Testis (tissue), 3 donors: ENCODE measurements around the gene POLN. TPM values are rescaled to one million over a fixed set of nuclear protein-coding genes. Genes with fewer than 3 reads are reported as not detected.

Experiments used
- DNase-seq: peaks from one replicate; pipeline ENCODE4 v3.0.0-alpha.2; 2019
- H3K27ac ChIP-seq, 2 donors: fragments of 200-600 bp; sonication (generic); one replicate each; pipeline ENCODE4 v1.5.1; 2019
- H3K27me3 ChIP-seq: fragments of 200-600 bp; sonication (generic); one replicate; pipeline ENCODE4 v1.5.1; 2019
- H3K36me3 ChIP-seq: fragments of 200-600 bp; sonication (generic); one replicate; pipeline ENCODE4 v1.5.1; 2017; ENCODE audit warnings: low read depth; ENCODE audit errors: missing control alignments
- H3K4me1 ChIP-seq: fragments of 200-600 bp; sonication (generic); one replicate; pipeline ENCODE4 v1.5.1; 2019
- H3K4me3 ChIP-seq, 2 donors: fragments of 200-600 bp; sonication (generic); one replicate each; pipeline ENCODE4 v1.5.1; 2017 to 2019
- H3K9me3 ChIP-seq: fragments of 200-600 bp; sonication (generic); one replicate; pipeline ENCODE4 v1.5.1; 2017
- CTCF ChIP-seq, 3 experiments: fragments of 450-650 bp in 2 of 3; fragments of 200-600 bp in 1 of 3; sonication (generic) in 1 of 3; IDR thresholded peaks; one replicate each; pipeline ENCODE4 v1.5.1; 2016 to 2019; ENCODE audit warnings: antibody characterized with exemption in 3 of 3, mild to moderate bottlenecking in 2 of 3, moderate library complexity in 1 of 3
- POLR2A ChIP-seq: fragments of 450-650 bp; IDR thresholded peaks from one replicate; pipeline ENCODE4 v1.6.1; 2017; ENCODE audit warnings: antibody characterized with exemption, mild to moderate bottlenecking, moderate library complexity
- WGBS, 2 donors: methylation state at CpG; one replicate each; pipeline ENCODE4 v1.1.5; 2018; 5-methylcytosine and 5-hydroxymethylcytosine counted together
- intact Hi-C: fragments of 100-400 bp; cut with DNase I; formaldehyde crosslinking; loops from one replicate; pipeline ENCODE4 v1.15.1; 2023; ENCODE audit warnings: low total_unique reads
- polyA plus RNA-seq: library from polyadenylated mRNA; stranded (reverse); fragments of 350-450 nt; fragmentation: Illumina TruSeq; extraction: RNeasy Lipid Tissue Mini Kit (QIAGEN cat#74804); gene quantifications from one replicate; pipeline ENCODE4 v1.2.3, GENCODE V29; 2014; ENCODE audit warnings: low read depth, low replicate concordance; ENCODE audit not compliant: insufficient read depth
- total RNA-seq, 2 donors: library from RNA; depleted of rRNA; stranded (reverse); fragments of >200 nt; gene quantifications; one replicate each; pipeline ENCODE4 v1.2.3, GENCODE V29; 2016

The POLN gene
- total and polyA plus RNA-seq, 3 donors from 2014 or later: 12.2 to 23.7 (median 22.9) TPM

GRCh38 chr4:2077537-2078460 is 164.1 kb downstream of the POLN start:
- peaks cover 19% of the 10 kb centered on the region for H3K4me1 ChIP-seq
- no peak overlapping the region for H3K4me3 ChIP-seq
- intact Hi-C loops: no loop called here
- DNase-seq: no peak
- H3K27me3 ChIP-seq: no peaks in the 10 kb centered on the region
- WGBS, 2 donors: 91% methylated on average over 11 to 16 of the region's 17 CpGs
- H3K9me3 ChIP-seq: no peaks in the 10 kb centered on the region
- H3K36me3 ChIP-seq: no peaks in the 10 kb centered on the region
- H3K27ac ChIP-seq: no peak overlapping the region
- TF ChIP-seq POLR2A (no peak), CTCF (IDR thresholded peaks at IDR 0.05) (no peak)

GRCh38 chr4:2076908-2077536 is 164.9 kb downstream of the POLN start:
- DNase-seq: peak; percentile 14
- TF ChIP-seq CTCF (IDR thresholded peaks at IDR 0.05) (no peak), POLR2A (no peak)
- H3K9me3 ChIP-seq: no peaks in the 10 kb centered on the region
- H3K4me1 ChIP-seq: peaks cover 27% of the 10 kb centered on the region
- no peaks in the 10 kb centered on the region for H3K27me3 ChIP-seq
- H3K36me3 ChIP-seq: no peaks in the 10 kb centered on the region
- intact Hi-C loops: no loop called here
- H3K4me3 ChIP-seq: no peak overlapping the region
- 64 to 87% methylated on average over 6 to 9 of the region's 9 CpGs for WGBS, 2 donors
- H3K27ac ChIP-seq: no peak overlapping the region

GRCh38 chr4:2075987-2076907 is 165.7 kb downstream of the POLN start:
- TF ChIP-seq CTCF (IDR thresholded peaks at IDR 0.05) (no peak), POLR2A (no peak)
- Histone ChIP-seq H3K27ac (no peak overlapping the region), H3K9me3 (no peaks in the 10 kb centered on the region), H3K36me3 (no peaks in the 10 kb centered on the region), H3K4me3 (no peak overlapping the region), H3K27me3 (no peaks in the 10 kb centered on the region), H3K4me1 (peaks cover 34% of the 10 kb centered on the region)
- DNase-seq: no peak
- WGBS, 2 donors: 95 to 97% methylated on average over 24 to 31 of the region's 31 CpGs
- intact Hi-C loops: no loop called here

- intact Hi-C loops: no loop called here
- peaks cover 40% of the 10 kb centered on the region for H3K4me1 ChIP-seq
- no peak for DNase-seq
- no peaks in the 10 kb centered on the region for H3K27me3 ChIP-seq
- TF ChIP-seq POLR2A (no peak), CTCF (IDR thresholded peaks at IDR 0.05) (no peak)
- H3K36me3 ChIP-seq: no peaks in the 10 kb centered on the region
- no peak overlapping the region for H3K4me3 ChIP-seq
- no peak overlapping the region for H3K27ac ChIP-seq
- no peaks in the 10 kb centered on the region for H3K9me3 ChIP-seq
- WGBS, 2 donors: 93 to 96% methylated on average over 8 to 12 of the region's 12 CpGs
Measured at GRCh38 chr4:2075171-2075986, 166.5 kb downstream of the POLN start.
